ENCODE data around the gene ZP3. TPM values are rescaled to one million over a fixed set of nuclear protein-coding genes. Genes with fewer than 3 reads are reported as not detected.

The ZP3 gene
- total RNA-seq, 1 experiment from 2014 or later = 23.3 TPM

- Histone ChIP-seq H3K4me1 (ENCODE audit: control insufficient read depth, insufficient read depth, low read length) (peaks cover 13% of the 10 kb centered on the region), H3K27me3 (ENCODE audit: control insufficient read depth, insufficient read depth, low read length) (no peaks in the 10 kb centered on the region), H3K9me3 (ENCODE audit: control insufficient read depth, insufficient read depth, low read depth, low read length) (no peaks in the 10 kb centered on the region), H3K36me3 (ENCODE audit: control insufficient read depth, insufficient read depth, low read length) (no peaks in the 10 kb centered on the region), H3K27ac (ENCODE audit: low read length) (no peak overlapping the region), H3K4me3 (ENCODE audit: low read depth in 2 of 2, low read length in 2 of 2) (no peak overlapping the region)
- intact Hi-C loops (cut with micrococcal nuclease; ENCODE audit: unreplicated experiment) = no loop called here
- TF ChIP-seq CTCF (IDR thresholded peaks at IDR 0.05) (no peak), TCF7L2 (IDR thresholded peaks at IDR 0.05; ENCODE audit: low read depth, low read length) (no peak), SIN3A (IDR thresholded peaks at IDR 0.05; ENCODE audit: borderline replicate concordance, insufficient read depth, low read depth, low read length) (no peak), REST (IDR thresholded peaks at IDR 0.05; ENCODE audit: insufficient read depth in 1 of 2, low read depth in 2 of 2, low read length in 1 of 2) (no peak), POLR2AphosphoS5 (IDR thresholded peaks at IDR 0.05; ENCODE audit: low read depth, low read length) (no peak)
- no peak for DNase-seq (ENCODE audit: low read depth, low spot score)
- ChIA-PET CTCF (no interaction called here), POLR2A (no interaction called here)
- BruUV-seq (replicated peaks) = no TSS peak
- ATAC-seq = no peak
- in situ Hi-C loops (cut with HindIII; ENCODE audit: low pct_unique_long_range_greater_than_20kb, low sequenced_read_pairs) = no loop called here
Observed at GRCh38 chr7:76381814-76382213, 42.9 kb upstream of the ZP3 start.

GRCh38 chr7:76383089-76383944 lies 41.4 kb upstream of the ZP3 start:
- in situ Hi-C loops (cut with HindIII; ENCODE audit: low pct_unique_long_range_greater_than_20kb, low sequenced_read_pairs) = no loop called here
- DNase-seq (ENCODE audit: low read depth, low spot score) = no peak
- CTCF ChIA-PET = interaction anchor here (1.2 kb wide), 1 partner anchor 24 kb away, joined by 3 read pairs; no protein-coding TSS in a partner anchor

More at GRCh38 chr7:76383089-76383944, 41.4 kb upstream of the ZP3 start:
- Histone ChIP-seq H3K27me3 (ENCODE audit: control insufficient read depth, insufficient read depth, low read length) (no peaks in the 10 kb centered on the region), H3K36me3 (ENCODE audit: control insufficient read depth, insufficient read depth, low read length) (no peaks in the 10 kb centered on the region), H3K27ac (ENCODE audit: low read length) (no peak overlapping the region), H3K9me3 (ENCODE audit: control insufficient read depth, insufficient read depth, low read depth, low read length) (no peaks in the 10 kb centered on the region), H3K4me3 (ENCODE audit: low read depth in 2 of 2, low read length in 2 of 2) (no peak overlapping the region), H3K4me1 (ENCODE audit: control insufficient read depth, insufficient read depth, low read length) (peaks cover 13% of the 10 kb centered on the region)
- ATAC-seq = no peak
- no peak for TF ChIP-seq CTCF (IDR thresholded peaks at IDR 0.05)
- TF ChIP-seq SIN3A (IDR thresholded peaks at IDR 0.05; ENCODE audit: borderline replicate concordance, insufficient read depth, low read depth, low read length) = no peak
- TF ChIP-seq TCF7L2 (IDR thresholded peaks at IDR 0.05; ENCODE audit: low read depth, low read length) = no peak
- no peak for TF ChIP-seq POLR2AphosphoS5 (IDR thresholded peaks at IDR 0.05; ENCODE audit: low read depth, low read length)
- TF ChIP-seq REST (IDR thresholded peaks at IDR 0.05; ENCODE audit: insufficient read depth in 1 of 2, low read depth in 2 of 2, low read length in 1 of 2) = no peak
- POLR2A ChIA-PET = no interaction called here
- intact Hi-C loops (cut with micrococcal nuclease; ENCODE audit: unreplicated experiment) = no loop called here
- no TSS peak for BruUV-seq (replicated peaks)
